ENCODE results near the gene NANOS2. TPM values are rescaled to one million over a fixed set of nuclear protein-coding genes. Genes with fewer than 3 reads are reported as not detected.

The NANOS2 gene
- total and polyA plus RNA-seq, 10 donors = not detected

DNA sequence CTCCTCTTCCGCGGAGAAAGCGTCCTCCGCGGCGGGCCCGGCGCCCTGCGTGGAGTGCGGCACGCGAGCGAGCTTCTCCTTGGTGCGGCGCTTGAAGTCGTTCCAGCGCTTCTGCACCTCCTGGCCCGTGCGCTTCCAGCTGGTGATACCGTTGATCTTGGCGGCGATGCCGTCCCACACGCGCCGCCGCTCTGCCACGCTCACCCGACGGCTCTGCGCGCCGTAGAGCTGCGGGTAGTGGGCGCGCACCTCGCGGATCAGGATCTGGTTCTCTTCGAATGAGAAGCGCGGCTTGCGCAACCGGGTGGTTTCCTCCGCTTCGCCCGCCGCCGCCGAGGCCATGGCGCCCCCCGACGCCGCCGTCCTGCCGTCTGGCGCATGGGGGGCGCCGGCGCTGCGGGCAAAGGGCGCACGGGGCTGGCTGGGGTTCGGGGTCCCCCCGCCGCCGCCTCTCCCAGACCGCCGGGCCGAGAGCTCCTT is 13.1 kb downstream of the NANOS2 start:
- DNase-seq = peak; percentile 87
- H3K9me3 ChIP-seq = no peaks in the 10 kb centered on the region
- whole genome bisulfite sequencing, 5 donors = 0 to 19% (median 13%) methylated on average over 9 to 69 of the region's 69 CpGs
- peak overlapping the region in 6 of 8 donors; percentile 5 to 92 (median 84) for H3K27ac ChIP-seq
- H3K27me3 ChIP-seq (replicated peaks in 1 of 7) = no peaks in the 10 kb centered on the region
- H3K4me3 ChIP-seq = peak overlapping the region; percentile 58 to 91 (median 72)
- peaks cover 18 to 60% (median 36%) of the 10 kb centered on the region in 6 donors for H3K4me1 ChIP-seq
- intact Hi-C loops (cut with DNase I; ENCODE audit: low total_unique reads) = no loop called here
- TF ChIP-seq POLR2AphosphoS5 (IDR thresholded peaks at IDR 0.05) (peak in 2 of 3 donors; percentile 30 to 53), POLR2A (IDR thresholded peaks at IDR 0.05) (no peak)
- TF ChIP-seq, protein P1, sequence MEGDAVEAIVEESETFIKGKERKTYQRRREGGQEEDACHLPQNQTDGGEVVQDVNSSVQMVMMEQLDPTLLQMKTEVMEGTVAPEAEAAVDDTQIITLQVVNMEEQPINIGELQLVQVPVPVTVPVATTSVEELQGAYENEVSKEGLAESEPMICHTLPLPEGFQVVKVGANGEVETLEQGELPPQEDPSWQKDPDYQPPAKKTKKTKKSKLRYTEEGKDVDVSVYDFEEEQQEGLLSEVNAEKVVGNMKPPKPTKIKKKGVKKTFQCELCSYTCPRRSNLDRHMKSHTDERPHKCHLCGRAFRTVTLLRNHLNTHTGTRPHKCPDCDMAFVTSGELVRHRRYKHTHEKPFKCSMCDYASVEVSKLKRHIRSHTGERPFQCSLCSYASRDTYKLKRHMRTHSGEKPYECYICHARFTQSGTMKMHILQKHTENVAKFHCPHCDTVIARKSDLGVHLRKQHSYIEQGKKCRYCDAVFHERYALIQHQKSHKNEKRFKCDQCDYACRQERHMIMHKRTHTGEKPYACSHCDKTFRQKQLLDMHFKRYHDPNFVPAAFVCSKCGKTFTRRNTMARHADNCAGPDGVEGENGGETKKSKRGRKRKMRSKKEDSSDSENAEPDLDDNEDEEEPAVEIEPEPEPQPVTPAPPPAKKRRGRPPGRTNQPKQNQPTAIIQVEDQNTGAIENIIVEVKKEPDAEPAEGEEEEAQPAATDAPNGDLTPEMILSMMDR (IDR thresholded peaks at IDR 0.05 in 8 of 11, conservative IDR thresholded peaks at IDR 0.05 in 3 of 11) = no peak
- peaks cover 0 to 42% (median 16%) of the 10 kb centered on the region in 6 donors for H3K36me3 ChIP-seq

GRCh38 chr19:45900738-45901431 is 13.7 kb downstream of the NANOS2 start:
- Histone ChIP-seq H3K4me3 (peak overlapping the region; percentile 58 to 91 (median 72)), H3K27ac (peak overlapping the region in 4 of 8 donors; percentile 20 to 92 (median 88)), H3K4me1 (peaks cover 18 to 65% (median 36%) of the 10 kb centered on the region in 6 donors), H3K9me3 (no peaks in the 10 kb centered on the region), H3K36me3 (peaks cover 0 to 47% (median 20%) of the 10 kb centered on the region in 6 donors), H3K27me3 (replicated peaks in 1 of 7) (no peaks in the 10 kb centered on the region)
- TF ChIP-seq, protein P1 (IDR thresholded peaks at IDR 0.05 in 8 of 11, conservative IDR thresholded peaks at IDR 0.05 in 3 of 11) = no peak
- no peak for TF ChIP-seq POLR2AphosphoS5 (IDR thresholded peaks at IDR 0.05)
- no peak for DNase-seq
- intact Hi-C loops (cut with DNase I; ENCODE audit: low total_unique reads) = no loop called here
- WGBS, 5 donors = 72 to 87% (median 75%) methylated on average over 14 to 22 of the region's 22 CpGs

- DNase-seq = no peak
- TF ChIP-seq, protein P1 (IDR thresholded peaks at IDR 0.05 in 8 of 11, conservative IDR thresholded peaks at IDR 0.05 in 3 of 11) = no peak
- no peak for TF ChIP-seq POLR2AphosphoS5 (IDR thresholded peaks at IDR 0.05)
- TF ChIP-seq POLR2A (IDR thresholded peaks at IDR 0.05) = no peak
- 93 to 98% (median 95%) methylated on average over 4 of the region's 4 CpGs for WGBS, 5 donors
- H3K4me3 ChIP-seq = peak overlapping the region in 1 of 8 donors; percentile 91
- intact Hi-C loops (cut with DNase I; ENCODE audit: low total_unique reads) = no loop called here
- H3K27me3 ChIP-seq (replicated peaks in 1 of 7) = no peaks in the 10 kb centered on the region
- no peak overlapping the region for H3K27ac ChIP-seq
- H3K36me3 ChIP-seq = peaks cover 0 to 56% (median 29%) of the 10 kb centered on the region in 6 donors
- H3K4me1 ChIP-seq = peaks cover 18 to 73% (median 36%) of the 10 kb centered on the region in 6 donors
- no peaks in the 10 kb centered on the region for H3K9me3 ChIP-seq
Observed at GRCh38 chr19:45899919-45900589, 14.5 kb downstream of the NANOS2 start.

- no peak overlapping the region for H3K4me3 ChIP-seq
- no peaks in the 10 kb centered on the region for H3K27me3 ChIP-seq (replicated peaks in 1 of 7)
- H3K27ac ChIP-seq = no peak overlapping the region
- WGBS, 5 donors = 89 to 99% (median 97%) methylated on average over 6 to 7 of the region's 7 CpGs
- H3K9me3 ChIP-seq = no peaks in the 10 kb centered on the region
- peaks cover 18 to 73% (median 36%) of the 10 kb centered on the region in 6 donors for H3K4me1 ChIP-seq
- intact Hi-C loops (cut with DNase I; ENCODE audit: low total_unique reads) = no loop called here
- TF ChIP-seq POLR2A (IDR thresholded peaks at IDR 0.05) (no peak), POLR2AphosphoS5 (IDR thresholded peaks at IDR 0.05) (no peak)
- TF ChIP-seq, protein P1 (IDR thresholded peaks at IDR 0.05 in 8 of 11, conservative IDR thresholded peaks at IDR 0.05 in 3 of 11) = no peak
- no peak for DNase-seq
- H3K36me3 ChIP-seq = peaks cover 0 to 64% (median 33%) of the 10 kb centered on the region in 6 donors
Observed at GRCh38 chr19:45899253-45899652, 15.3 kb downstream of the NANOS2 start.

All from spleen (tissue), 11 donors.